Left hindlimb (tissue), 1 donor: ENCODE data around the gene TBC1D10B.

Experiments used
- DNase-seq: peaks from one replicate; pipeline ENCODE4 v3.0.0-alpha.2; 2018

Gene TBC1D10B, protein sequence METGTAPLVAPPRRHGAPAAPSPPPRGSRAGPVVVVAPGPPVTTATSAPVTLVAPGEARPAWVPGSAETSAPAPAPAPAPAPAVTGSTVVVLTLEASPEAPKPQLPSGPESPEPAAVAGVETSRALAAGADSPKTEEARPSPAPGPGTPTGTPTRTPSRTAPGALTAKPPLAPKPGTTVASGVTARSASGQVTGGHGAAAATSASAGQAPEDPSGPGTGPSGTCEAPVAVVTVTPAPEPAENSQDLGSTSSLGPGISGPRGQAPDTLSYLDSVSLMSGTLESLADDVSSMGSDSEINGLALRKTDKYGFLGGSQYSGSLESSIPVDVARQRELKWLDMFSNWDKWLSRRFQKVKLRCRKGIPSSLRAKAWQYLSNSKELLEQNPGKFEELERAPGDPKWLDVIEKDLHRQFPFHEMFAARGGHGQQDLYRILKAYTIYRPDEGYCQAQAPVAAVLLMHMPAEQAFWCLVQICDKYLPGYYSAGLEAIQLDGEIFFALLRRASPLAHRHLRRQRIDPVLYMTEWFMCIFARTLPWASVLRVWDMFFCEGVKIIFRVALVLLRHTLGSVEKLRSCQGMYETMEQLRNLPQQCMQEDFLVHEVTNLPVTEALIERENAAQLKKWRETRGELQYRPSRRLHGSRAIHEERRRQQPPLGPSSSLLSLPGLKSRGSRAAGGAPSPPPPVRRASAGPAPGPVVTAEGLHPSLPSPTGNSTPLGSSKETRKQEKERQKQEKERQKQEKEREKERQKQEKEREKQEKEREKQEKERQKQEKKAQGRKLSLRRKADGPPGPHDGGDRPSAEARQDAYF

DNA sequence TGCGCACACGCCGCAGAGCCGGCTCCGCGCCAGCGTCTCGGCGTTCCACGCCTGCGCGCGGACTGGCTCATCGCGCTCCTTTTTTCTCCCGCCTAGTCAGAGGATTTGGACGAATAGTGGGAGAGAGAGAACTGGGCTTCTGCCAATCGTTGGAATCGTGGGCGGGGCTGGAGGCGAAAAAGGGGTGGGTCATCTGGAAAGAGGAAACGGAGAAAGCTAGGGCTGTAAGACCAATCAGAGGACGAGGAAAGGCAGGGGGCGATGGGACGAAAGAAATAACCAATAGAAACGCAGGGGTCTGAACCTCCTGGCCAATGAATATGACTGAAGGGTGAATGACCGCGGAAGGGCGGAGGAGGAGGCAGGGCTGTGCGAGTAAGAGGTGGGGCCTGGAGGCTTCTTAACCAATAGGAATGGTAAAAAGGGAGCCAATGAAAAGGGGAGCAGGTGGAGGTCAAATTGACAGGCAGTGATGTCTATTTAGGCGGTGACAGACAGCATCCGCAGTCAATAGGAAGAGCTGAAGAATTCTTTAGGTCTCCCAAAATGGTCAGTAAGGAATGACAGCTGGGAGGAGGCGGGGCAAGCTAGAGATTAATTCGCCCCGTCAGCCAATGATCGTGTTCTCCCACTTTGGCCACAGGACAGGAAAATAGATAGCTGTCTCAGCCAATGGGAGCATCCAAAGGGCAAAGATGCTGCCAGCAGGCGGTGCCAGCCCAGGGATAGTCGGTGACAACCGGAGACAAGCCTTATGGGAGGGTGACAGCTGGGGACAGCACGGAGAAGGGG, at the start of gene TBC1D10B:
TBC1D10B (minus strand) TSS at position 39 of the 792 bp plus-strand sequence. CDS start 311 bp downstream, outside the sequence.
- DNase-seq, result peak; percentile 100

DNA sequence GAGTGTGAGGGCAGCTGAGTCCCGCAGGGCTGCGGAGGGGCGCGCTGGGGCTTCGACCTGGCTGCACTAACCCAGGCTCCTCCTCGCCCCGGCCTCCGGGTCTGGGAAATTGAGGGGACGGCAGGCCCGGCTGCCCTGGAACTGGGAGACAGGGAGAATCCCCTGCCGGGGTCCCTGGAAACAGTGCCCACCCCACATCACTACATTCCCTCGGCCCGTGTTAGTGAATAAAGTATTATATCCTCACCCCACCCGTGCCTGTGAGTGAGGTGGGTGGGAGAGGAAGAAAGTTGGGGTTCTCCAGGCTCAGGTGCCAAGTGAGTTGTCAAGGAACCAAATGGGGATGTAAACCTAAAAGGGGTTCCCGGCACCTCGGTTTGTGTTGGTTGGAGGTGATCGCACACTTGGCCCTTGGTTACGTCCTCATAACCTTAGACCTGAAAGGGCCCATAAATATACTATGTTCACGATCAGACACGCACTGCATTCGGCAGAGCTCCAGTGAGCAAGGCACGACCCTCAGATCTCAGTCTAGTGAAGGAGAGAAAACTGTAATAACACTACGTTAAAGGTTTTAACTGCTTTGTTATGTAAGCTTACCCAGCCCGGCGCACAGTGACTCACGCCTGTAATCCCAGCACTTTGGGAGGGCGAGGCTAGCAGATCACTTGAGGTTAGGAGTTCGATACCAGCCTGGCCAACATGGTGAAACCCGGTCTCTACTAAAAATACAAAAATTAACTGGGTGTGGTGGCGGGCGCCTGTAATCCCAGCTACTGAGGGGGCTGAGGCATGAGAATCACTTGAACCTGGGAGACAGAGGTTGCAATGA, 48.3 kb upstream of the TBC1D10B start:
- DNase-seq, result no peak

DNA sequence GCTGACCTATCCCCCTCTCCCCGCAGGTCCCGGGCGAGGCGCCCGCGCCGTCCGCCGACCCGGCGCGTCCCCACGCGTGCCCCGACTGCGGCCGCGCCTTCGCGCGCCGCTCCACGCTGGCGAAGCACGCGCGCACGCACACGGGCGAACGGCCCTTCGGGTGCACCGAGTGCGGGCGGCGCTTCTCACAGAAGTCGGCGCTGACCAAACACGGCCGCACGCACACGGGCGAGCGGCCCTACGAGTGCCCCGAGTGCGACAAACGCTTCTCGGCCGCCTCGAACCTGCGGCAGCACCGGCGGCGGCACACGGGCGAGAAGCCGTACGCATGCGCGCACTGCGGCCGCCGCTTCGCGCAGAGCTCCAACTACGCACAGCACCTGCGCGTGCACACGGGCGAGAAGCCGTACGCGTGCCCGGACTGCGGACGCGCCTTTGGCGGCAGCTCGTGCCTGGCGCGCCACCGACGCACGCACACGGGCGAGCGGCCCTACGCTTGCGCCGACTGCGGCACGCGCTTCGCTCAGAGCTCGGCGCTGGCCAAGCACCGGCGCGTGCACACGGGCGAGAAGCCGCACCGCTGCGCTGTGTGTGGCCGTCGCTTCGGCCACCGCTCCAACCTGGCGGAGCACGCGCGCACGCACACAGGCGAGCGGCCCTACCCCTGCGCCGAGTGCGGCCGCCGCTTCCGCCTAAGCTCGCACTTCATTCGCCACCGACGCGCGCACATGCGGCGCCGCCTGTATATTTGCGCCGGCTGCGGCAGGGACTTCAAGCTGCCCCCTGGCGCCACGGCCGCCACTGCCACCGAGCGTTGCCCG, 47.4 kb upstream of the TBC1D10B start:
- DNase-seq, result peak; percentile 90

DNA sequence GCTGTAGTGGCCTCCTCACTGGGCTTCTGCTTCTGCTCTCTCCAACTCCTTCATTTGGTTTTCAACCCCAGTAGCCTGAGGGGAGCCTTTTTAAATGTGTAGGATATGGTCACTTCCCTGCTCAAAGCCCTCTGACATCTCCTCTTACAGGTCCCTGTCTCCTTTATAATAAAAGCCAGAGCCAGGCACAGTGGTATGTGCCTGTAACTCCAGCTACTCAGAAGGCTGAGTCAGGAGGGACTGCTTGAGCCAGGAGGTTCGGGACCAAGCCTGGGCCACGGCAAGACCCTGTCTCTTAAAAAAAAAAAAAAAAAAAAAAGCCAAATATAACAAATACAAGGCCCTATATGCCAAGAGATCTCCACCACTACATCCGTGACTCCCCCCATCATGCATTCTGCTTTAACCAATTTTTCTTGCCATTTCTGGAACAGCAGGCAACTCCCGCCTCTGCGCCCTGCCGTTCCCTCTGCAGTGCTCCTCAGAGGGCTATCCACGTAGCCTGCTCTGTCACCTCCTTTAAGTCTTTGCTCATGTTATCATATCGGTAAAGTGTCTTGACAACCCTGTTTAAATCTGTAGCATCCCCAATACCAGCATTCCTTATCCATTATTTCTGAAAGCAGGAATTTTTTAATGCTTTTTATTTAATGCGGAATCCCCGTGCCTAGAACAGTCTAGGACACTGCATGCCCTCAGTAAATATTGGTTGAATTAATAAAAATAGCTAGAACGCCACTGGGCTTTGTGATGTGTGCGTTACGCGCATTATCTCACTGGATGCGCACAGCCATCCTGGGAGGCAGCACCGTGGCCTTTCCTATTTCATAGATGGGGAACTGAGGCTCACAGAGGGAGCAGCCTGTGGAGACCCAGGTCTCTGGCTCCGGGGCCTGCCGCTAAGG, 46.6 kb upstream of the TBC1D10B start:
- DNase-seq, result no peak

DNA sequence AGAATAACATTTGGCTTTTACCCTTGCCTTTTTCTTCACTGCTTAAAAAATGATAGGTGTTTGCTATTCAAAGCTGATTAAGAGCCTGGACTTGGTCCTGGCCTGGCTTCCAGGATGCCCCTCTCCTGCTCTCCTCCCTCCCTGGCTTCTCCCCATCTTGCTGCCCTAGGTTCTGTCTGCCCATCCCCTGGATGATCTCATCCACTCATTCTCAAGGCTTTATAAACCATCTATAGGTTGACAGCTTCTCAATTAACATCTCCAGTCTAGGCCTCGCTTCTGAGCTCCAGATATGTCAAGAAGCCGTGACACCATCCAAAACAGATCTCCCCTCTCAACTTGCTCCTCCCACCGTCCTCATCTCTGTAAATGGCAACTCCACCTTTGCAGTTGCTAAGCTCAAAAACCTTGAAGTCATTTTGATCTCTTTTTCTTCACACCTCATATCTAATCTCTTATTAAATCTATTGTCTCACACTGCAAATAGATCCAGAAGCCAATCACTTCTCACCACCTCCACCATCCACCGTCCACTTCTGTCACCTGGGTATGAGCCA, 45.8 kb upstream of the TBC1D10B start:
- no peak for DNase-seq

DNA sequence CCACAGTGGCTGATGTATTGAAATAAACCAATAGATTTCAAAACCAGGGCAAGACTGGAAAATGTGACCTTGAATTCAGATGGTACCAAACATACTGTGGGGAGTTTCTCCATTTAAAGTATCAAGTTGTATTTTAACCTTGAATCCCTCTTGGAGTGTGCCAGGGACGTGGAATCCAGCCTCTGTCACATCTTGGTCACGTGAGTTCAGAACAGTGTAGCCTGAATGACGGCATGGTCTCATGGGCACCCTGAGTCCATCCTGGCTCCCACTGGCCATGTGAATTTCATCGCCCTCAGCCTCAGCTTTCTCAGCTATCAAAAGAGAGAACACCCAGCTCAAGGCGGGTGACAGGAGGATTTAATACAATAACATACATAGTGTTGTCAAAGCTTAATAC, 43.9 kb upstream of the TBC1D10B start:
- DNase-seq, result no peak

DNA sequence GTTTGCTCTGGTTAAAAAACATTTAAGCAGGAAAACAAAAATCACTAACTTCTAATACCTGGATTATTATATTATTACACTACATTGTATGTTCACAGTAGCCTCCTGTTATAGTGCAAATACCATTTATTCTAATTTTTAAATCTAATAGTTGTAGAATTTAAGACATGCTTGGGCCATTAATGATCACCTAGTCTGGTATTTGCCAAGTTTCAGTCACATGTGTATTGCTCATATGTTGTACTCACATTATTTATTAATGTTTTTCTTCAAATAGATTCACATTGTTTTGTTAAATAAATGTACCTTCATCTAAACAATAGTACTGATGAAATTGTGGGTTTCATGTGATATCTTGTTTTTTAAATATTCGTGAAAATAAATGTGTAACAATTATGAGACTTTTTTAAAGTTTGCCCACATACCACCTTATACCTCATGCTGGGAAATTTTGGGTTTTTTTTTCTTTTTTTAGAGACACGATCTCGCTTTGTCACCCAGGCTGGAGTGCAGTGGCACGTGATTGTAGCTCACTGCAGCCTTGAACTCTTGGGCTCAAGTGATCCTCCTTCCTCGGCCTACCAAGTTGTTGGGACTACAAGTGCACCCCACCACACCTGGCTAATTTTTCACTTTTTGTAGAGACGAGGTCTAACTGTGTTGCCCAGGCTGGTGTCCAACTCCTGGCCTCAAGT, 43.0 kb upstream of the TBC1D10B start:
- no peak for DNase-seq

DNA sequence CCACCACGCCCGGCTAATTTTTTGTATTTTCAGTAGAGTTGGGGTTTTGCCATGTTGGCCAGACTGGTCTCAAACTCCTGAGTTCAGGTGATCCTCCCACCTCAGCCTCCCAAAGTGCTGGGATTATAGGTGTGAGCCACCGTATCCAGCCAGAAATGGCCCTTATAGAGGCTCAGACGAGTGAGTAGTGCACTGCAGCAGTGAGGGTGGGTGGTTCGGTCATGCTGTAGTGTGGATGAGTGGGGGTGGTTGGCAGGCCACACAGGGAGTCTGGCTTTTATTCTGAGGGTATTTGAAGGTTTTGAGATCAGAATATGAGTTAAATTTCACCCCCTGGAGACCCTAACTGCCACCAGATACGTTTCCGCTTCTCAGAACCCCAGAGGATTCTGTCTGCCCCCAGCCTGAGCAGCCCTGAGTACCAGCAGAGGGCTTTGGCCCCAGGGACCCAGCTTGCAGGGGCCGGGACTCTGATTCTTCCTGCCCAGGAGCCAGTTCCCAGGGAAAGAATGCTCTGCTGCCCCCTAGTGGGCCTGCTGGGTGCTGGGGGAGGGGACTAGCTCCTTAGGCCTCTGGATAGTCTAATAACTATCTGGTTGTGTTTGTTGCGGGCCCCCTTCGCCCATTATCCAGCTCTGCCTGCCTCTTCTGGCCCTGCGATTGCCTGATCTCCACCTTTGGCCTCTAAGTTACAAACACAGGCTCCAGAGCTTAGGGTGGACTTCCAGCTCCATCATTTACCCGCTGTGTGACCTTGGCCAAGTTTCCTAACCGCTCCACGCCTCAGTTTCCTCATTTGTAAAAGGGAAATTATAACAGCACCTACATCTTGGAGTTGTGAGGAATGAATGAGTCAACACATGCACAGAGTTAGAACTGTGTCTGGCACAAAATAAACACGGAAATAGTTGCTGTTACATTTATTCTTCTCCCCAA, 39.1 kb upstream of the TBC1D10B start:
- peak; percentile 92 for DNase-seq

DNA sequence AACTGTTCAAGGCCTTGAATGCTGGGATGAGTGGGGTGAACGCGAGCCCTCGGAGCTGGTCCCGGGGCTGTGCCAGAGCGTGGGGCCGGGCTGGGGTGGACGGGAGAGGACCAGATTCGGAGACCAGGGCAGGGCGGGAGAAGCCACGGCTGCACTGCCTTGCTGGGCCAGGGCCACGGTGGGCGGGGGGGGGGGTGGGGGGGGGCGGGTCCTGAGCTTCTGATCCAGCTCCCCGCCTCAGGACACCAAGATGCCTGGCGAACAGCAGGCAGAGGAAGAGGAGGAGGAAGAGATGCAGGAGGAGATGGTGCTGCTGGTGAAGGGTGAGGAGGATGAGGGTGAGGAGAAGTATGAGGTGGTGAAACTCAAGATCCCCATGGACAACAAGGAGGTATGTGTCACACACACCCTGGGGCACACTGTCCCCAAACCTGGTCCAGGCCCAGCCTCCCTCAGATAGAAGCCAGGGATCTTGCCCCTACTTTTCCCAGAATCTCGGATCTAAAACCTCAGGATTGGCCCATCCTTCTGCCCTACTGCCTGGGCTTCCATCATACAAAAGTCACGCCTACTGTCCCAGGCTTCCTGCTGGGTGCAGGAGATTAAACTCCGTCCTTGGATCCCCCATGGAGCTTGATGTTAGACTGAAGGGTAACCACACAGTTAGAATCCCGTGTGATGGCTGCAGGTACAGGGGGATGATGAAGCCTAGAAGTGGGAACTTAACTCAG, 37.7 kb upstream of the TBC1D10B start:
- no peak for DNase-seq

DNA sequence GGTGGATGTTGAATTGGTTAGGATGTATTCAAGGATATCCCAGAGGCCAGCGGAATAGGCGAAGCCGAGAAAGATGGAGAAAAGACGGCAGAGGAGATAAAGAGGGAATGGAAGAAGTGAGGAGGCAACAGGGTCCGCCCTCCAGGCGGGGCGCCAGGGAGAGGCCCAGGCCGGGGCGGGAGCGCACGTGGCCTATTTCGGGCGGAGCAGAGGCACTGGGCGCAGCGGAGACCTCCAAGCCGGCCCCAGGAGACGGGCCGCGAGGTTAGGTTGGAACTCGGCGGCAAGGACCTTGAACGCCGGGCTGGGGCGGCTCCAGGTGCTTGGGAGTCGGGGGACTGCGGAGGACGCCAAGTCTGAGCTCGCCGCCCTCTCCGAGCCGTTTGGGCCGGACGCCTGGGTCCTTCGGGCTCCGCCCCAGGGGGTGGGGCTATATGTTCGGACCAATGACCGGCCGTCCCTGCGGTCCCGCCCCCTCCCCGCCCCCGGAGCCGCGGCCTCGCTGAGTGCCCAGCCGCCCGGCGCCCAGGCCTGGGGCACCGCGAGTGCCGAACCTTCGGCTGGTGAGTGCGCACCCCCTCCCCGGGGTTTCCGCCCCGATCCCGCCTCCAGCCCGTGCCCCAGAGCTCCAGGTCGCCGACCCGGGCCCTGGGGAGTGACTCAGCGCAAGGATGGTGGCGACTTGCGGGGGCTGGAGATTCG, 37.0 kb upstream of the TBC1D10B start, which contains the start of gene ZNF771:
ZNF771 (plus strand) TSS at position 505 of the 702 bp plus-strand sequence. CDS start 448 bp downstream, outside the sequence.
- peak; percentile 95 for DNase-seq

DNA sequence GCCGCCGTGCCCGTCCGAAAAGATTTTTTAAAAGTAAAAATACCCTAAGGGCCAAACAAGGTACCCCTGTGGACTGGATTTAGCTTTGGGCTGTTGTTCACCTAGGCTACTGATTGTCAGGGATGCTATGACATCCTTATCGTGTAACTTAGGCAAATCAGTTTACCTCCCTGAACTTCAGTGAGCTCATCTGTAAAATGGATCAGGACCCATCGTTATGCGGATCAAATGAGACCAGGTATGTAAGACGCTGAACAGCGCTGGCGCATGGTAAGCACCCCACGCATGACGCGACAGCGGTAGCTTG, 36.5 kb upstream of the TBC1D10B start:
- no peak for DNase-seq

DNA sequence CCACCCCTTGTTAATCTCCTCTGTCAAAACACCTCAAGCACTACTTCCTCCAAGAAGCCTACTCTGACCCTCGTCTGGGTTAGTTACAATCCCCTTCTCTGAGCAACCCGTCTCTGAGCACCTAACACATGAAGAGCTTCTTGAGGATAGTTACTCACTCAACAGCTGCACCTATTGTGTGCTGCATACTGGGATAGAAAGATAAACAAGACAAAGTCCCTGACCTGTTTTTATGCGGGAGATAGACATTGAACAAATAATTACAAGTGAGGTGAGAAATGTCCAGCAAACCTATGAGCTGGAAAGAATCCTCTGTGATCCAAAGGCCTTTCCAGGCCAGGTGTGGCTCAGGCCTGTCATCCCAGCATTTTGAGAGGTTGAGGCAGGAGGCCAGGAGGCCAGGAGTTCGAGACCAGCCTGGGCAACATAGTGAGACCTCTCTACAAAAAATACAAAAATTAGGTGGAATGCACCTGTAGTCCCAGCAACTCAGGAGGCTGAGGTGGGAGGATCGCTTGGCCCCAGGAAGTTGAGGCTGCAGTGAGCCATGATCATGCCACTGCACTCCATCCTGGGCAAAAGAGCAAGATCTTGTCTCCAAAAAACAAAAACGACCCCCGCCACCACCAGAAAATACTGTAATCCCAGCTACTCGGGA, 31.6 kb upstream of the TBC1D10B start:
- DNase-seq, result no peak

DNA sequence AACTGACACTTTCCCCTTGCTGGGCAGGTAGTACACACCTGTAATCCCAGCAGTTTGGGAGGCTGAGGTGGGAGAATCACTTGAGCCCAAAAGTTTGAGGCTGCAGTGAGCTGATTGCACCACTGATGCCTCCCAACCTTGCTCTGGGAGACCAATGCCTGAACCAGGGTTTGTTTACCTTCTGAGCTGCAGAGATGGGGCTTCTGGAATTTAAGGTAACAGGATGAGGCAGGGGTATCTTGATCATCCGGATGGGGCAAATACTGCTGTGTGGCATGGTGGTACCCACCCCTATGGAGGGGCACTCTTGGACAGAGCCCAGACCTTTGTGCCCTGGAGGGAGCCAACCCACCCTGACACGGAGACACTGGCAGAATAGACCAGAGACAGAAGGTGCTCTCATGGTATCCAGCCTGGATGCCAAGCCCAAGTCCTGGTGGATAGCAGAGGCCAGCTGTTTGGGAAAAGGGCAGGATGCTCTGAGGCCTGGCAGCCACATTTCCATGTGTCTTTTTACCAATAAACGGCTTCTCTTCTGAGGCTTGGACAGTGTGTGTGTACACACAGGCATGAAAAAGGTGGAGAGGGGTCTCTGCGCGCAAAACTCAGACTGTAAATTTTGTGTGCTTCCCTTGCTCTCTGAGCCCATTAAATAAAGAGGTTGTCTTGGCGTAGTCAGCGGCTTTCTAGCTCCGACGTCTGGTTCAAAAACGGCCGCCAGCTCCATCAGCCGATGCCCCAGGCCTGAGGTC, 29.3 kb upstream of the TBC1D10B start:
- no peak for DNase-seq

DNA sequence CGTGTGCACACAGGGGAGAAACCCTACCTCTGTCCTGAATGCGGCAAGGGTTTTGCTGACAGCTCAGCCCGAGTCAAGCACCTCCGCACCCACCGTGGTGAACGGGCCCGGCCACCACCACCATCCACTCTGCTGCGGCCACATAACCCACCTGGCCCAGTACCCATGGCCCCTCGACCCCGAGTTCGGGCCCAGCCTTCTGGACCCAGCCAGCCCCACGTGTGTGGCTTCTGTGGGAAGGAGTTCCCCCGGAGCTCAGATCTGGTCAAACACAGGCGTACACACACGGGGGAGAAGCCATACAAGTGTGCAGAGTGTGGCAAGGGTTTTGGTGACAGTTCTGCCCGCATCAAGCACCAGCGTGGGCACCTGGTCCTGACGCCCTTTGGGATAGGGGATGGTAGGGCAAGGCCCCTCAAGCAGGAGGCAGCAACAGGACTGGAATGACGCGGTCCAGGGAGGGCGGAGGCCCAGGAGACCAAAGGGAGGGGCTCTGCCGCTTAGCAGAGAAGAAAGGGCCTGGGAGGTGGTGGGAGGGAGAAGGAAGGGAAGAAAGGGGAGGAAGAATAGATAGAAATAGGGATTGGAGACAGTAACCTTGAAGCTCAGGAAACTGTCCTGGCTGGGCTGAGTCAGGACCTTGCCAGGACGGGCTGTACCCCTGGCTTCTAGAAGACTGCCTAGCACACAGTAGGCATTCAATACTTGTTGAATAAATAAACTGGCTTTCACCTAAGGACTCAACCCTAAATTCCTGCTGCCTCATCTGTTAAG, 28.6 kb upstream of the TBC1D10B start:
- DNase-seq, result no peak
